Activated CD4-positive, alpha-beta T cell treated with anti-CD3 and anti-CD28 coated beads for 24 hours (primary cell): Measurements from ENCODE around the gene ASPSCR1.

Experiments
- DNase-seq, 2 donors: peaks; one replicate each; pipeline ENCODE4 v3.0.0-alpha.2; 2020; ENCODE audit warnings: low read depth in 2 of 2

ASPSCR1 gene

GRCh38 chr17:82039695-82040299 is 62.4 kb downstream of the ASPSCR1 start:
- DNase-seq = no peak

GRCh38 chr17:82041144-82041814 is 63.9 kb downstream of the ASPSCR1 start:
- no peak for DNase-seq

DNA sequence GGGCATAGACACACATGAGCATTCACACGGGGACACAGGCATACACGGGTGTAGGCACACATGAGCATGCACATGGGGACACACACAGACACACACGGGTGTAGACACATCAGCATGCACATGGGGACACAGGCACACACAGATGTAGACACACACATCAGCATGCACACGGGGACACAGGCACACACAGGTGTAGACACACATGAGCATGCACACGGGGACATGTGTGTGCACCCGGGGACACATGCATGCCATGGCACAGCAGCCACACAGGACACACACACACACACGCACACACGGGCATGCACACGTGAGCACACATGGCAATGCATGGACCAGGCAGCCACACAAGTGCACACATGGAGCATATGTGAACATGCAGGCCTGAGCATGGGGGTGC is 65.2 kb downstream of the ASPSCR1 start:
- no peak for DNase-seq

DNA sequence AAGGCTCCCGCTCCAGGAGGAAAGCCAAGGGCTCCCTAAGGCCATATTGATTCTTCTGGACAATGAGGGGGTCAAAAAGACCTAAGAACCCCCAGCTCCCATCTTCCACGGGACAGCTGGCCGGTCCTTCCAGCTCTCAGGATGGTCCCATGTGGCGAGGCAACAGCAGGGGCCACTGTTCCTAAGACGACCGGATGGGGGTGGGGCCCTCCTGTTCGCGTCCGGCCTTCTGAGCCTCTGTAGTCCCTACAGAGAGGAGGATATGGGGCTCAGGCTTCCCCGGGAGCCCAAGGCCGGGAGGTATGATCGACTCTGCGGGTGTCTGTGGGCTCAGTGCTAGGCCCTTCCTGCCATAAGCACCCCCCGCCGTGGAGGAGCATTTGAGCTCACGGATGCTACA is 66.1 kb downstream of the ASPSCR1 start:
- no peak for DNase-seq

GRCh38 chr17:82045936-82046484 is 68.6 kb downstream of the ASPSCR1 start:
- no peak for DNase-seq

DNA sequence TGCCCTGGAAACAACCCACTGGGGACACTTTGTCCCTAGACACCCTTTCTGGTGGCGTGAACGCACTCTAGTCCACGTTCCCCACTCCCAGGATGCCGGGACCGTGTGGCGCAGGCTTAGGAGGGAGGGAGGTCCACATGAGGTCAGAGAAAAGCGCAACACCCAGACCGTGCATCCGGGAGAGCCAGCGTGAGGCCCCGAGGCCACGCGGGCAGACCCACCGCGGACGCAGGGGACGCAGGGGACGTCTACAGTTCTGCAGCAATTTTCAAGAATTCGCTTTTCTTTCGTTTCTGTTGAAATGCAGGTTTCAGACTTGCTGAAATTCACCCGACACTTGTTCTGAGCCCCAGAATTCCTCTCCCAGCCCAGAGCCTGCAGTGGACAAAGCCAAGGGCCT is 69.5 kb downstream of the ASPSCR1 start:
- no peak for DNase-seq

DNA sequence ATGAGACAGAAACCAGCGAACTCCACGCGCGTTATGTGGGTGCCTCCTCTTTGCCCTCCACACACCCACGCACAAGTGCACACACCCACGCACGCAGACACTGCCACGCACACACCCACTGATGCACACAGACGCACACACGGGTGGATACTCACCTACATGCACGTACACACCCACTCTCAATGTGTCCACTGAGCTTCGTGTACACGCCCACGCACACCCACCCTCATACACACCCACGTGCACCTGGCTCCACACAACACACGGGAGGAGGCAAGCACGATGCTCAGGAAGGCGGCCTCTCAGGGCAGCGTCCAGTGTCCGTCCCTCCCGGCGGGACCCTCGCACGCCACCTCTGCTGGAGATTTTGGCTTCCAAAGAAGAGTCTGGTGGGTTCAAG is 70.0 kb downstream of the ASPSCR1 start:
- no peak for DNase-seq

- DNase-seq = no peak
Measured at GRCh38 chr17:82047914-82048570, 70.6 kb downstream of the ASPSCR1 start.

GRCh38 chr17:82048571-82048971 is 71.1 kb downstream of the ASPSCR1 start:
- no peak for DNase-seq

- no peak for DNase-seq
Measured at GRCh38 chr17:82049106-82049505, 71.7 kb downstream of the ASPSCR1 start.

GRCh38 chr17:82049521-82049971 is 72.1 kb downstream of the ASPSCR1 start:
- no peak for DNase-seq

DNA sequence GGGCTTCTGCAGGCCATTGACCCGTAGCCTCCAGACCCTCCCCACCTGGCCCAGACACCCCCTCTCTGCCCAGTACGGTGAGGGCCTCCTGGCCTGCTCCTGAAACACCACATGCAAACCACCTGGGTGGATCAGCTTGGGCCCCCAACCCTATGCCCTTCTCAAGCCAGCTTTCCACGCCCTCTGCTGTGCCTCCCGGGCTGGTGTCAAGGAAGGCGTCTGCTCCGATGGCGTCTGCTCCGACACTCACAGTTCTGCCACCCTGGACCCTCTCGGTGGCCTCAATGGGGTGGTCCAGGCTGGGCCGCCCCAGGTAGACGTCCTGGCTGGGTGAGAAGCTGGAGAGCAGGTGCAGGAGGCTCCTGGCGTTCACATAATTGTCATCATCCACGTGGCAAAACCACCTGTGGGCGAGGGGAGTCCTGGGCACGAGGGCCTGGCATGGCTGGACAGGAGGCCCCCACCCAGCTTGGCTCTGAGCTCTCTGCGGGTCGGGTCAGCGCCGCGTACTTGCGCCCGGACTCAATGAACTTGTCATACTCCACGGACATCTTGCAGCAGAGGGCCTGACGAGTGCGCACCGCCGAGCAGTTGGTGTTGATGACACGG is 72.8 kb downstream of the ASPSCR1 start:
- DNase-seq = no peak

DNA sequence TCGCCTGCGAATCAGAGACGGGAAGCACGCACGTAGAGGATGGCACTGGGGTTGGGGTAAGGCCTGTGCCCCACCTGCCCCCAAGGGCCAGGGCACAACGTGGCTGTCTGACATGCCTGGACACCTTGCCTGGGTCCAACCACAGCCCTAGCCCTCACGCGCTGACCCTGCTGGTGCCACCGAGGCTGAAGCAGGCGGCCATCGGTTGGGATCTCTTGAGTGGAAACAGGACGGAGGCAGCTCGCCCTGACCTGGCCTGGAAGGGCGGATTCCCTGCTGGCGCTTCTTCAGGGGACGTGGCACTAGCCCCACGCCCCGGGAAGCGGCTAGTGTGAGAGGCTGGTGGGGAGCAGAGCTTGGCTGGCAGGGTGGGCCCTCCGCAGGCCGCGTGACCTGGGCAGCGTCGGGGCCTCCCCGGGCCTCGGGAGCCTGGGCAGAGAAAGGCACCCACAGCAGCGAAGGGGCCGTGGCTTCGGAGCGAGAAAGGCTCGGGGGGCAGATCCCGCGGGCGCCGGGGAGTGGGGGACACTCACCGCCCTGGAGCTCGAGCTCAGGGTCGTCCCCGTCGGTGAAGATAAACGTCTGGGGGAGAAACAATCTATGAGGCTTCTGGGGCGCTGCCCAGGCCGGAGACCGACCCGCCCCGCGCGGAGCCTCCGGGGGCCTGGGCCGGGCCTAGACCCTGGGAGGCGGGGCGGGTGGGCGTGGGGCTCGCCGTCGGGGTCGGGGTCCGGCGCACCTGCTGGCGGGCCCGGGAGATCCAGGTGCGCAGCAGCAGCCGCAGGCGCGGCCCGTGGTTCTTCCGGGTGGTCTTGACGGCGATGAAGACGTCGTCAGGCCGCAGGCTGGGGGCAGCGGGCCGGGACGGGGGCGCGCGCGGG is 73.6 kb downstream of the ASPSCR1 start:
- no peak for DNase-seq

GRCh38 chr17:82051776-82052637 is 74.6 kb downstream of the ASPSCR1 start, which contains the start of the genes GPS1 and RFNG:
Gene GPS1, plus strand, starts transcription at chr17:82051898. Its CDS starts 34 bp downstream, at chr17:82051932.
Gene RFNG, minus strand, starts transcription at chr17:82051811. Its CDS starts 45 bp downstream, at chr17:82051766.
- DNase-seq = peak; percentile 70 to 82

GRCh38 chr17:82052638-82053059 is 75.2 kb downstream of the ASPSCR1 start:
- no peak for DNase-seq

- DNase-seq = no peak
Measured at GRCh38 chr17:82053130-82053529, 75.7 kb downstream of the ASPSCR1 start.

DNA sequence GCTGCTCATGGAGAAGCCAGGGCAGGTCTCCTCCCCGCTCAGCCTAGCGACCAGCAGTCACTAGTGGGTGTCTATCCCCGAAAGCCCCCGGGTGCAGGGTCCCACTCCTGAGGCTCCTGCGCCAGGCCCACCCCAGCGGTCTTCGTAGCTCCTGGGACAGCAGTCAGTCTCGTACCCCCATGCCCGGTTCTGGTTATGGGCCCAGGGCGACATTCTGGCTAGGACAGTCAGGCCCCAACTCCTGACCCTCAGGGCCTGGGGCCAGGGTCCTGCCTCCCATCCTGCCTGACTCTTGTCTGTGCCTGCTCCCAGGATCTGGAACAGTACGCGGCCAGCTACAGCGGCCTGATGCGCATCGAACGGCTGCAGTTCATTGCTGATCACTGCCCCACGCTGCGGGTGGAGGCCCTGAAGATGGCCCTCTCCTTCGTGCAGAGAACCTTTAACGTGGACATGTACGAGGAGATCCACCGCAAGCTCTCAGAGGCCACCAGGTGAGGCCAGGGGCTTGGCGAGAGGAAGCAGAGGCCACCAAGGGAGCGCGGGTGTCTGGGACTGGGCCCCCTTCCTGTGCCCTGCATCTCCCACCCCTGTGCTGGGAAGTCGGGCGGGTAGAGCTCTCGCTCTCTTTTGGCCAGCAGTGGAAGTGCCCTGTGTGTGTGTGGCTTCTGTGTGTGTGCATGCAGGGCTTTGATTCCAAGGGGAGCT is 76.3 kb downstream of the ASPSCR1 start:
- no peak for DNase-seq

- DNase-seq = no peak
Measured at GRCh38 chr17:82054351-82055022, 77.1 kb downstream of the ASPSCR1 start.
